HL-60/S4 (cell line): Measurements from ENCODE around the gene ETV5.
"Not testable (repeated sequence)": the region's sequence is repeated elsewhere in the genome, so short reads cannot be mapped to it uniquely, and the experiment has no call there.

Experiments
- in situ Hi-C: fragments of 300-500 bp; cut with MboI; formaldehyde crosslinking; loops from 2 replicates; pipeline ENCODE4 v1.14.3; 2022; ENCODE audit warnings: low sequenced_read_pairs

The ETV5 gene

GRCh38 chr3:186025993-186026392, 82.9 kb downstream of the ETV5 start:
- in situ Hi-C loops: not testable (repeated sequence)

DNA sequence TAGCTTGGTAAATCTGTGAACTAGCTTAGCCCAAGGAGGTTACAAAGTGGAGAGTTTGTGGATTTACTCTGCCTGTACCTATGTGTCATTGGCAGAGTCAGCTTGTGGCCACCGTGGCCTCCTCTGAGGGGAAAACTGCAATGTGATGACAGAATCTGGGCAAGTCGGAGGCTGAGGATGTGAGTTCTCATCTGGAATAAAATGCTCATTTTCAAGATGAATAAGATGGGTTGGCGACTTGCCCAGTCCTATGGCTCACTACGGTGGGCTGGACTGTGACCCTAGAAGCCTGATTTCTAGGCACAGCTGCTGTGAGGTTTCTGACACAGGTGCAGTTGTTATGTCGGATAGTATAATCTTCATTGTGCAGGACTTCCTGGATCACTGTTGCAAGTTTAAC, 83.7 kb downstream of the ETV5 start:
- in situ Hi-C loops: no loop called here

- in situ Hi-C loops: no loop called here
These were observed 84.7 kb downstream of the ETV5 start for GRCh38 chr3:186024210-186024609.

- in situ Hi-C loops: no loop called here
These were observed 86.0 kb downstream of the ETV5 start for GRCh38 chr3:186022931-186023330.

DNA sequence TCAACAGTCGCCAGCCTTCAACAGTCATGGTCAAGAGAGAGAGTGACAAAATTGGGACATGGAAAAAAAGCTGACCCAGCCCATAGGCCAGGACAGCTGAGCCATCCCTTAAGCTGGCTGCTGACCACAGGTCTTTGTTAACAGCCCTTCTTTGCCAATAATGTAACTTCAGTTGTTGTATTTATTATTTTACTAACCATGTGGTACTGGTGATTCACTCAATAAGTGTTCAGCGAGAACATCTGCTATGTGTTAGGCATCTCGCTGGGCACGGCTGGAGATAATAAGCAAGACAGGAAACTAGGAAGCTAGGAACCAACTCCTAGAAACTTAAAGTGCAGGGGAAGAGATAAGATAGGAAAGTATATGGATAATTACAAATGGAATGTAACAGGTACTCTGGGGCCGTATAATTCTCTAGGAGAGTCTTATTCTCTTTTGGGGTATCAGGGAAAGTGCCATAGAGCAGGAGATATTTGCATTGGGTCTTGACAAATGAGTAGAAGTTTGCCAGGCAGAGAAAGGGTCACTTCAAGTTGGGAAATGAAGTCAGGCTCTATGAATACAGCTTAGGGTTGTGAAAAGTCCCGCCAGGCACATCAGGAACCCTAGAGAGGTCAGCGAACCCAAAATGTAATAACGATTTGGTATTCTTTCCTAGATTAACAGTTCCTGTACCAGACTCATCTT, 87.1 kb downstream of the ETV5 start:
- in situ Hi-C loops: no loop called here

- in situ Hi-C loops: not testable (repeated sequence)
These were observed 87.6 kb downstream of the ETV5 start for GRCh38 chr3:186021250-186021649.

DNA sequence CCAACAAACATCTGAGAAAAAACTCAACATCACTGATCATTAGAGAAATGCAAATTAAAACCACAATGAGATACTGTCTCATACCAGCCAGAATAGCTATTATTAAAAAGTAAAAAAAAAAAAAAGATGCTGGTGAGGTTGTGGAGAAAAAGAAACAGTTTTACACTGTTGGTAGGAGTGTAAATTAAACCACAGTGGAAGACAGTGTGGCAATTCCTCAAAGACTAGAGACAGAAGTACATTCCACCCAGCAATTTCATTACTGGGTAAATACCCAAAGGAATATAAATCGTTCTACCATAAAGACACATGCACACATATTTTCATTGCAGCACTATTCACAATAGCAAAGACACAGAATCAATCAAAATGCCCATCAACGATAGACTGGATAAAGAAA, 89.6 kb downstream of the ETV5 start:
- in situ Hi-C loops: not testable (repeated sequence)

DNA sequence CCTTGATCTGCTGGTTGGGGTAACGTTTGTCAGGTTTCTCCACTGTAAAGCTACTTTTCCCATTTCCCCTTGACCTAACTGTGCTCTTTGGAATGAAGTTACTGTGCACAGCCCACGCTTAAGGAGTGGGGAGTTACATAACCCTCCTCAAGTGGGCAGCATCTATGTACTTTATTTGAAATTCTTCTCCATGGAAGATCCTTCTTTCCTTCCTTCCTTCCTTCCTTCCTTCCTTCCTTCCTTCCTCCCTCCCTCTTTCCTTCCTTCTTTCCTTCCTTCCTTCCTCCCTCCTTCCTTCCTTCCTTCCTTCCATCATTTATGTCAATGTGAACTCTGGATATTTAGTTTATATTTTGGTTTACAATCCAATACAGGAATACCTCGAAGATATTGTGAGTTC, 94.0 kb downstream of the ETV5 start:
- in situ Hi-C loops: no loop called here

DNA sequence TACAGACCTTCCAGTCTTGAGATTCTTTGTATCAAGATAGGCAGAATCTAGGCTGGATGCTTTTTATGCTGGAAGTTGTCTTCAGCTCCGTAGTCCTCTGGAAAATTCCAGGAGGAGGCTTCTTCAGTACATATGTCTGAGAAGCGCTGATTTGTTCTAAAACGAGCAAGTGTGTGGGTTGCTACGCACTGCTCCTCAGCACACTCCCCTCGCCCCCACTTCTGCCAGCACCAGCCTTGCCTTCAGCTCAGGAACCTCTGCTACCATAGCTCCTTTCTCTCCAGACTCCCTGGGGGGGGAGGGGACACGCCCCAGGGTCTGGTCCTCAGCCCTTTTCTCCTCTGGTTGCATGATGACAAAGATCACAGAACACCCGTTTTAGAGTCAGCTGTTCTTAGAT, 95.6 kb downstream of the ETV5 start:
- in situ Hi-C loops: no loop called here

GRCh38 chr3:186012137-186012536, 96.8 kb downstream of the ETV5 start:
- in situ Hi-C loops: no loop called here

DNA sequence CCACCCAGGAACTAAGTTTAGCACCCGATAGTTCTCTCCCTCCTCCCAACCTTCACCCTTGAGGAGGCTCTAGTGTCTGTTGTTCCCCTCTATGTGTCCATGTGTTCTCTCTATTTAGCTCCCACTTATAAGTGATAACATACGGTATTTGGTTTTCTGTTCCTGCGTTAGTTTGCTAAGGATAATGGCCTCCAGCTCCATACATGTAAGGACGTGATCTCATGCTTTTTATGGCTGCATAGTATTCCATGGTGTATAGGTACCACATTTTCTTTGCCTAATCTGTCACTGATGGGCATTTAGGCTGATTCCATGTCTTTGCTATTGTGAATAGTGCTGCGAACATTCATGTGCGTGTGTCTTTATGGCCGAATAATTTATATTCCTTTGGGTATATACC, 104.2 kb downstream of the ETV5 start:
- in situ Hi-C loops: no loop called here

DNA sequence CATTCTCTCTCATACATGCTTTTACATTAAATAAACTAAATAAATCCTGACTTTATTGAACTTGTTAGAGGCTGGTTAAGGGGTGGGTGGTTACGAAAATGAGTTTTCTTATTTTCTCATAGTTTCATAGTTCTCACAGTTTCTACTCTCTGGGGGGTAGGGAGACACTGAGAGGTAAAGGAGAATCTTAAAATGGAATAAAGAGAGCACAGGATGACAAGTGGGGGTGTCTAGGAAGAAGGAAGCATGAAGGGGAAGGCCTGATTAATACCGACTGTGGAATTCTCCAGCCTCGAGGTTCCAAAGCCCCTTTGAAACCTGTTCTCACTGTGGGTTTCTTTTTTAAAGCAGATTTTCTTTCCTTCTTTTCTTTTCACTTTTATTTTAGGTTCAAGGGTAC, 104.7 kb downstream of the ETV5 start:
- in situ Hi-C loops: no loop called here

DNA sequence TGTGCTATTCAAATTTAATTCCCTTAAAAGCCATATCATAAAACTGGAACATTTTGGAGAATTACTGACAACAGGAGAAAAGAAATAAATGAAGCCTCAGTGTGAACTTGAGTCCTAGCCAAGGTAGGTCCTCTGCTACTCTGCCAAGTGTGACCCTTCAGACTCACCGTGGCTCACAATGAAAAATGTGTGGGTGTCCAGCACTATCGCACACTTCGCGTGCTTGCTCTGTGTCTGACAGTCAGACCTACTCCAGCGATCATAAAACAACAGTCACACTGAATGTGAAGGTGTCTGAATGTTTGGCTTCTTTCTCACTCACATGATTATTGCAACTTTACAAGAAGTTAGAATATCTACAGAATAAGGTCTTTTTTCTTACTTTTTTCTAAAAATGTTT, 105.3 kb downstream of the ETV5 start:
- in situ Hi-C loops: no loop called here

GRCh38 chr3:186002884-186003472, 105.9 kb downstream of the ETV5 start:
- in situ Hi-C loops: no loop called here

- in situ Hi-C loops: no loop called here
These were observed 107.0 kb downstream of the ETV5 start for GRCh38 chr3:186001842-186002241.

DNA sequence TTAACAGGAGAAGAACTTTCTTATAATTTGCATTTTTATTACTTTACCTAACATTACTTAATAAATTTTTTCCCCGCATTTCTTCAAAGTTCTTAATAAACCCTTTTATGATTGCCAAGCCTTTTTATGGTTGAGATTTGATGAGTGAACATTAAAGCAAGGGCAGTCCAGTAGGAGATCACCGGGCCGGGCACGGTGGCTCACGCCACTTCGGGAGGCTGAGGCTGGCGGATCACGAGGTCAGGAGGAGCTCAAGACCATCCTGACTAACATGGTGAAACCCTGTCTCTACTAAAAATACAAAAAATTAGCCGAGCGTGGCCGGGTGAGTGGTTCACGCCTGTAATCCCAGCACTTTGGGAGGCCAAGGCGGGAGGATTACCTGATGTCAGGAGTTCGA, 109.7 kb downstream of the ETV5 start:
- in situ Hi-C loops: loop anchor here (25.0 kb wide), 1 partner anchor 813 kb away; the partner anchor contains the start of gene RFC4

GRCh38 chr3:185998136-185998535, 110.8 kb downstream of the ETV5 start:
- in situ Hi-C loops: loop anchor here (25.0 kb wide), 1 partner anchor 814 kb away; the partner anchor contains the start of gene RFC4

GRCh38 chr3:185997130-185997529, 111.8 kb downstream of the ETV5 start:
- in situ Hi-C loops: loop anchor here (25.0 kb wide), 1 partner anchor 815 kb away; the partner anchor contains the start of gene RFC4
